Measurements from ENCODE around the gene MTFR2. TPM values are rescaled to one million over a fixed set of nuclear protein-coding genes. Genes with fewer than 3 reads are reported as not detected.
A peak's percentile ranks its signal among the peaks of the same experiment; 100 is the strongest.

The MTFR2 gene
- 1 to 10 TPM in 5 of 6 donors, not detected in 1; 1.0 to 9.4 (median 1.3) TPM for total RNA-seq

DNA sequence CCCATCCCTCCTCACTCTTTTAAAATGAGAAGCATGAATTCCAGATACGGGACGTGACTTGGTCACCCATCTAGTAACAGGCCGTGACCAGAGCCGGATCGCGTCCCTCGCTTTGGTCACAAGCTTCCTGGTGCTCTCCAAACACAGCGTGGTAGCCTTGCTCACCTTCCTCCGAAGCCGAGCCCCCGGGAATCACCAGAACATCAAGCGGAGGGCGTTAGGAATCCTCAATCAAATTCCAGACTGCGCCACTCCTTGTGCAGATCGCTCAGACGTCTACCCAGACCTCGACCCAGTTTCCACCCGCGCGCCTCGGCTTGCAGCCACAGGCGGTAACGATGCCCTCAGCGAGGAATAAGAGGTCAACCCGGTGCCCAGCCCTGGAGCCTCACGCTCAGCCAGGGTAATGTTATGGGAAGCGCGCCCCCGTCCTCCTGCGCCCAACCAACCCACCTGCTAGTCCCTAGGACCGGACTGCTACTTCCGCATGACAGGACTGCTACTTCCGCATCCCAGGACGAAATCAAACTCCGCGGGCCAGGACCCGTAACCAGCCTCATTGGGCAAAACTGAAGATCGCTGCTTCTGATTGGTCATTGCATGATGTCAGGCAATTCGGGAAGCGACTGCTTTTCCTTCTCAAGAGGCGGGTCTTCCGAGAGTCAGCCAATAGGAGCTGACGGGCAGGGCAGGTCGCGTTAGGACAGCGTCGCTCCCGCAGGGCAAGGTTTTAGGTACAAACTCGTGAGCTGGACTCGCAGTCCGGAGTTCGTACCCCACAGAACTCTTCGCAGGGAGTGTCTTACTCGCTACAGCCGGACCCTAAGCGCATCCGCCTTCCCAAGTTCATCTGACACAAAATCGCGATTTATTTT lies at the start of gene MTFR2:
Gene MTFR2, minus strand, starts transcription at position 501 of the 875 bp plus-strand sequence. CDS start 1,212 bp downstream, outside the sequence.
- Histone ChIP-seq H3K9me3 (no peaks in the 10 kb centered on the region), H3K4me1 (peaks cover 12 to 23% (median 18%) of the 10 kb centered on the region in 4 donors), H3K27me3 (no peaks in the 10 kb centered on the region), H3K4me3 (peak within 1 kb of the TSS; percentile 74 to 91 (median 80)), H3K36me3 (no peaks in the 10 kb centered on the region), H3K27ac (peak within 1 kb of the TSS in 3 of 4 donors; percentile 50 to 70 (median 59))
- WGBS, 2 donors, result 0 to 1% methylated on average over 44 to 55 of the region's 59 CpGs
- TF ChIP-seq POLR2AphosphoS5 (IDR thresholded peaks at IDR 0.05) (peak; percentile 84 to 85), POLR2A (IDR thresholded peaks at IDR 0.05) (peak in 2 of 4 donors; percentile 41 to 63)
- TF ChIP-seq, protein P1, sequence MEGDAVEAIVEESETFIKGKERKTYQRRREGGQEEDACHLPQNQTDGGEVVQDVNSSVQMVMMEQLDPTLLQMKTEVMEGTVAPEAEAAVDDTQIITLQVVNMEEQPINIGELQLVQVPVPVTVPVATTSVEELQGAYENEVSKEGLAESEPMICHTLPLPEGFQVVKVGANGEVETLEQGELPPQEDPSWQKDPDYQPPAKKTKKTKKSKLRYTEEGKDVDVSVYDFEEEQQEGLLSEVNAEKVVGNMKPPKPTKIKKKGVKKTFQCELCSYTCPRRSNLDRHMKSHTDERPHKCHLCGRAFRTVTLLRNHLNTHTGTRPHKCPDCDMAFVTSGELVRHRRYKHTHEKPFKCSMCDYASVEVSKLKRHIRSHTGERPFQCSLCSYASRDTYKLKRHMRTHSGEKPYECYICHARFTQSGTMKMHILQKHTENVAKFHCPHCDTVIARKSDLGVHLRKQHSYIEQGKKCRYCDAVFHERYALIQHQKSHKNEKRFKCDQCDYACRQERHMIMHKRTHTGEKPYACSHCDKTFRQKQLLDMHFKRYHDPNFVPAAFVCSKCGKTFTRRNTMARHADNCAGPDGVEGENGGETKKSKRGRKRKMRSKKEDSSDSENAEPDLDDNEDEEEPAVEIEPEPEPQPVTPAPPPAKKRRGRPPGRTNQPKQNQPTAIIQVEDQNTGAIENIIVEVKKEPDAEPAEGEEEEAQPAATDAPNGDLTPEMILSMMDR (IDR thresholded peaks at IDR 0.05), result no peak
- DNase-seq (peak; percentile 87 to 99), ATAC-seq (ENCODE audit: low FRiP score in 2 of 2) (peak; percentile 97 to 98)

DNA sequence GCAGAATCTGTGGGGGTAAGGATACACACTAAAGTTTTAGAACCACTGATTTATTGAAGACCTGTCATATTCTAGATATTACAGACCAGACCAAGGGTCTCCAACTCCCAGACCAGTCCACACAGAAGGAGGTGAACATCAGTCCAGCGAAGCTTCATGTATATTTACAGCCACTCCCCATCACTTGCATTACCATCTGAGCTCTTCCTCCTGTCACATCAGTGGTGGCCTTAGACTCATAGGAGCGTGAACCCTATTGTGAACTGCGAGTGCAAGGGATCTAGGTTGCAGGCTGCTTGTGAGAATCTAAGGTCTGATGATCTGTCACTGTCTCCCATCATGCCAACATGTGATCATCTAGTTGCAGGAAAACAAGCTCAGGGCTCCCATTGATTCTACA lies 44.5 kb upstream of the MTFR2 start:
- Histone ChIP-seq H3K36me3 (no peaks in the 10 kb centered on the region), H3K4me3 (no peak overlapping the region), H3K4me1 (peaks cover 7 to 11% (median 9%) of the 10 kb centered on the region in 4 donors), H3K27ac (no peak overlapping the region), H3K27me3 (no peaks in the 10 kb centered on the region), H3K9me3 (no peaks in the 10 kb centered on the region)
- DNase-seq, result no peak
- 78 to 87% methylated on average over 3 of the region's 3 CpGs for WGBS, 2 donors
- no peak for ATAC-seq (ENCODE audit: low FRiP score in 2 of 2)
- TF ChIP-seq, protein P1 (IDR thresholded peaks at IDR 0.05), result no peak
- TF ChIP-seq EP300 (IDR thresholded peaks at IDR 0.05) (no peak), POLR2A (IDR thresholded peaks at IDR 0.05) (no peak), POLR2AphosphoS5 (IDR thresholded peaks at IDR 0.05) (no peak)

GRCh38 chr6:136290410-136291010 lies 40.4 kb upstream of the MTFR2 start:
- TF ChIP-seq, protein P1 (IDR thresholded peaks at IDR 0.05), result no peak
- peak in 1 of 4 donors; percentile 7 for TF ChIP-seq EP300 (IDR thresholded peaks at IDR 0.05)
- DNase-seq, result peak; percentile 60 to 76
- Histone ChIP-seq H3K36me3 (no peaks in the 10 kb centered on the region), H3K4me1 (peaks cover 33 to 41% (median 36%) of the 10 kb centered on the region in 4 donors), H3K27ac (peak overlapping the region; percentile 96 to 100 (median 100)), H3K27me3 (no peaks in the 10 kb centered on the region), H3K9me3 (no peaks in the 10 kb centered on the region), H3K4me3 (peak overlapping the region in 3 of 4 donors; percentile 57 to 81 (median 64))
- WGBS, 2 donors, result 4% methylated on average over 18 to 22 of the region's 22 CpGs
- ATAC-seq (ENCODE audit: low FRiP score in 2 of 2), result peak; percentile 65 to 81

GRCh38 chr6:136289579-136290409 lies 39.7 kb upstream of the MTFR2 start, which contains the start of gene BCLAF1:
Gene BCLAF1 (minus strand): TSS chr6:136289846. CDS start chr6:136279866, 9,980 bp downstream.
- H3K27me3 ChIP-seq, result no peaks in the 10 kb centered on the region
- H3K36me3 ChIP-seq, result no peaks in the 10 kb centered on the region
- peak; percentile 97 to 99 for ATAC-seq (ENCODE audit: low FRiP score in 2 of 2)
- peak within 1 kb of the TSS; percentile 57 to 81 (median 68) for H3K4me3 ChIP-seq
- TF ChIP-seq POLR2AphosphoS5 (IDR thresholded peaks at IDR 0.05) (peak; percentile 99 to 100), EP300 (IDR thresholded peaks at IDR 0.05) (peak in 2 of 4 donors; percentile 72 to 82), POLR2A (IDR thresholded peaks at IDR 0.05) (peak; percentile 70 to 100 (median 98))
- TF ChIP-seq, protein P1 (IDR thresholded peaks at IDR 0.05), result peak in 2 of 6 experiments; percentile 12 to 23
- peak; percentile 99 to 100 for DNase-seq
- 0 to 1% methylated on average over 9 to 60 of the region's 60 CpGs for WGBS, 2 donors
- H3K4me1 ChIP-seq, result peaks cover 40 to 49% (median 43%) of the 10 kb centered on the region in 4 donors
- H3K27ac ChIP-seq, result peak within 1 kb of the TSS; percentile 96 to 100 (median 100)
- H3K9me3 ChIP-seq, result no peaks in the 10 kb centered on the region
